ENCODE data around the gene ZNF398. TPM values are rescaled to one million over a fixed set of nuclear protein-coding genes. Genes with fewer than 3 reads are reported as not detected.

Gene ZNF398
- total and polyA plus RNA-seq, 2 of the 13 experiments (the other 11 are each of a cell fraction or from before 2014, with no cell fraction given) = 3.0 to 8.9 TPM

DNA sequence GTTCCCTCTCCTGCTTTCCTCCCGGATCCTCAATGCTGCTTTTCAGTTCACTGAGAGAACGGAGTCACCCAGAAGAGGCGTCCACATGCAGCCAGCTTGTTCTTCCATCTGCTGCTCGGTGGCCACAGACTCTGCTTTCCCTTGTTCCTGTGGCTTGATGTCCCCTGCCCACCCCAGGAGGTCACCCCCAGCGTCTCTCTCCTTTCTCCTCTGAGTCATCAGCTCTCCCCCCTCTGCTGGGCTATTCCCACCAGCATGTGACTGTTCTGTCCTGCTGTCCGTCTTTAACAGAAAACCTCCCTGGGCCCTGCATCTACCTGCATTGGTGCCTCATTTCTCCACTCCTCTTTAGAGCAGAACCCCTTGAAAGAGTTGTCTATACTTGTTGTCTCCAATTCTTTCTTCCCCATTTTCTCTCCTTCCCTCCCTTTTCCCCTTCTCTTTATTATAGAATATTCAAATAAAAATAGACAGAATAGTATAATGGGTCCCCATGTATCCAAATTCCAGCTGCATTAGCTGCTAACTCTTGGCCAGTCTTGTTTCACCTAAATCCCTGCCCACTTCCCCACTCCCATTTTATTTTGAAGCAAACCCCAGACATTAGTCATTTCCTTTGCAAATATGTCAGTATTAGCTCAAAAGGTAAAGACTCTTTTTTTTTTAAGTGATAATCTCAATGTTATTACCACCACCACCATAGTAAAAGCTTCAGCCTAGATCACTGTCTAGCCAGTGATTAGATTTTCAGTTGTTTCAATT is 52.2 kb downstream of the ZNF398 start (continued):
- TF ChIP-seq, protein P1, sequence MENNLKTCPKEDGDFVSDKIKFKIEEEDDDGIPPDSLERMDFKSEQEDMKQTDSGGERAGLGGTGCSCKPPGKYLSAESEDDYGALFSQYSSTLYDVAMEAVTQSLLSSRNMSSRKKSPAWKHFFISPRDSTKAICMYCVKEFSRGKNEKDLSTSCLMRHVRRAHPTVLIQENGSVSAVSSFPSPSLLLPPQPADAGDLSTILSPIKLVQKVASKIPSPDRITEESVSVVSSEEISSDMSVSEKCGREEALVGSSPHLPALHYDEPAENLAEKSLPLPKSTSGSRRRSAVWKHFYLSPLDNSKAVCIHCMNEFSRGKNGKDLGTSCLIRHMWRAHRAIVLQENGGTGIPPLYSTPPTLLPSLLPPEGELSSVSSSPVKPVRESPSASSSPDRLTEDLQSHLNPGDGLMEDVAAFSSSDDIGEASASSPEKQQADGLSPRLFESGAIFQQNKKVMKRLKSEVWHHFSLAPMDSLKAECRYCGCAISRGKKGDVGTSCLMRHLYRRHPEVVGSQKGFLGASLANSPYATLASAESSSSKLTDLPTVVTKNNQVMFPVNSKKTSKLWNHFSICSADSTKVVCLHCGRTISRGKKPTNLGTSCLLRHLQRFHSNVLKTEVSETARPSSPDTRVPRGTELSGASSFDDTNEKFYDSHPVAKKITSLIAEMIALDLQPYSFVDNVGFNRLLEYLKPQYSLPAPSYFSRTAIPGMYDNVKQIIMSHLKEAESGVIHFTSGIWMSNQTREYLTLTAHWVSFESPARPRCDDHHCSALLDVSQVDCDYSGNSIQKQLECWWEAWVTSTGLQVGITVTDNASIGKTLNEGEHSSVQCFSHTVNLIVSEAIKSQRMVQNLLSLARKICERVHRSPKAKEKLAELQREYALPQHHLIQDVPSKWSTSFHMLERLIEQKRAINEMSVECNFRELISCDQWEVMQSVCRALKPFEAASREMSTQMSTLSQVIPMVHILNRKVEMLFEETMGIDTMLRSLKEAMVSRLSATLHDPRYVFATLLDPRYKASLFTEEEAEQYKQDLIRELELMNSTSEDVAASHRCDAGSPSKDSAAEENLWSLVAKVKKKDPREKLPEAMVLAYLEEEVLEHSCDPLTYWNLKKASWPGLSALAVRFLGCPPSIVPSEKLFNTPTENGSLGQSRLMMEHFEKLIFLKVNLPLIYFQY (CRISPR knock-in tag; IDR thresholded peaks at IDR 0.05; ENCODE audit: borderline replicate concordance) = no peak
- no peak for TF ChIP-seq MXD4 (CRISPR knock-in tag; IDR thresholded peaks at IDR 0.05)
- no peak for TF ChIP-seq HDAC6 (IDR thresholded peaks at IDR 0.05; ENCODE audit: low read depth, low read length)

DNA sequence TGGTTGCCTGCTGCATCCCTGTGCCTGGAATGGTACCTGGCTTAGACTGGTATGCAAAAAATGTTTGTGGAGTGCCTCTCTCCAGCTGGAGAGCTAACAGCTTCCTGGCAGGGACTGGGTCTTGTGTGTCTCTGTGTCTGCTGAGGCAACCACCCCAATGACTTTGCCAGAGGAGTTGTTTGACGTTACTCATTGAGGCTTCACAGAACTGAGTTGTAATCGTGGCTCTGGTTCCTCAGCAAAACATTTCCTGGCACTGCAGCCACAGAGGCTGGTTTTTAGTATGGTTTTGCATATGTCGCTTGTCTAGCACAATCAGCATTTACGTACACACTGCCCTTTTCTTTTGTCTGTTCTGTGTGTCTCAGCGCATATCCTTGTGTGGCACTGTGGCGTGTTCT is 55.6 kb downstream of the ZNF398 start:
- no peak overlapping the region for H3K4me2 ChIP-seq (ENCODE audit: low read depth, low read length)
- peaks cover 42 to 82% of the 10 kb centered on the region in 2 experiments for H3K36me3 ChIP-seq (replicated peaks in 1 of 2; ENCODE audit: control insufficient read depth in 1 of 2, insufficient read depth in 2 of 2, low read length in 2 of 2)
- in situ Hi-C loops (cut with HindIII; ENCODE audit: extremely low pct_ligation_motif_present, low pct_unique_long_range_greater_than_20kb) = no loop called here
- H3K79me2 ChIP-seq (ENCODE audit: insufficient read depth, low read length) = peaks cover 29% of the 10 kb centered on the region
- no peaks in the 10 kb centered on the region for H3K9me3 ChIP-seq (ENCODE audit: low read length)
- no peak overlapping the region for H2AFZ ChIP-seq (ENCODE audit: low read length)
- FAIRE-seq = no peak
- no peak overlapping the region for H3K4me3 ChIP-seq (replicated peaks in 1 of 3; ENCODE audit: insufficient read depth in 1 of 3, low read depth in 2 of 3, low read length in 3 of 3)
- no peak for DNase-seq (ENCODE audit: low spot score)
- no peaks in the 10 kb centered on the region for H3K27me3 ChIP-seq (ENCODE audit: control insufficient read depth in 1 of 2, insufficient read depth in 2 of 2, low read length in 2 of 2)
- no peak for ATAC-seq
- ChIA-PET CTCF (ENCODE audit: low intra/inter-chr PET ratio, low total read pairs) (no interaction called here), POLR2A (no interaction called here)
- BruUV-seq (replicated peaks) = no TSS peak
- H4K20me1 ChIP-seq (ENCODE audit: insufficient read depth, low read length) = no peaks in the 10 kb centered on the region
- intact Hi-C loops (cut with micrococcal nuclease; ENCODE audit: unreplicated experiment) = no loop called here
- WGBS (ENCODE audit: low lambda C conversion rate) = 99% methylated on average over 6 of the region's 6 CpGs
- no peak overlapping the region for H3K27ac ChIP-seq (ENCODE audit: extremely low read length, insufficient read depth, low read length)
- H3K9ac ChIP-seq (ENCODE audit: insufficient read depth, low read depth, low read length) = no peak overlapping the region
- TF ChIP-seq DPF2 (CRISPR knock-in tag; IDR thresholded peaks at IDR 0.05; ENCODE audit: borderline replicate concordance, low read depth) = no peak
- H3K4me1 ChIP-seq (ENCODE audit: insufficient read depth, low read length) = peaks cover 2% of the 10 kb centered on the region; the same call in 1 of the 2 replicates
